Stimulated activated CD4-positive, alpha-beta T cell treated with anti-CD3 and anti-CD28 coated beads, Interleukin-2, amount 100 ng/mL, for 24 hours (primary cell): ENCODE data around the gene SAAL1.
A peak's percentile ranks its signal among the peaks of the same experiment; 100 is the strongest.
"Not testable (repeated sequence)": the region's sequence is repeated elsewhere in the genome, so short reads cannot be mapped to it uniquely, and the experiment has no call there.

Experiments
- DNase-seq, 2 donors: peaks; one replicate each; pipeline ENCODE4 v3.0.0-alpha.2; 2020

Gene SAAL1, protein sequence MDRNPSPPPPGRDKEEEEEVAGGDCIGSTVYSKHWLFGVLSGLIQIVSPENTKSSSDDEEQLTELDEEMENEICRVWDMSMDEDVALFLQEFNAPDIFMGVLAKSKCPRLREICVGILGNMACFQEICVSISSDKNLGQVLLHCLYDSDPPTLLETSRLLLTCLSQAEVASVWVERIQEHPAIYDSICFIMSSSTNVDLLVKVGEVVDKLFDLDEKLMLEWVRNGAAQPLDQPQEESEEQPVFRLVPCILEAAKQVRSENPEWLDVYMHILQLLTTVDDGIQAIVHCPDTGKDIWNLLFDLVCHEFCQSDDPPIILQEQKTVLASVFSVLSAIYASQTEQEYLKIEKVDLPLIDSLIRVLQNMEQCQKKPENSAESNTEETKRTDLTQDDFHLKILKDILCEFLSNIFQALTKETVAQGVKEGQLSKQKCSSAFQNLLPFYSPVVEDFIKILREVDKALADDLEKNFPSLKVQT

DNA sequence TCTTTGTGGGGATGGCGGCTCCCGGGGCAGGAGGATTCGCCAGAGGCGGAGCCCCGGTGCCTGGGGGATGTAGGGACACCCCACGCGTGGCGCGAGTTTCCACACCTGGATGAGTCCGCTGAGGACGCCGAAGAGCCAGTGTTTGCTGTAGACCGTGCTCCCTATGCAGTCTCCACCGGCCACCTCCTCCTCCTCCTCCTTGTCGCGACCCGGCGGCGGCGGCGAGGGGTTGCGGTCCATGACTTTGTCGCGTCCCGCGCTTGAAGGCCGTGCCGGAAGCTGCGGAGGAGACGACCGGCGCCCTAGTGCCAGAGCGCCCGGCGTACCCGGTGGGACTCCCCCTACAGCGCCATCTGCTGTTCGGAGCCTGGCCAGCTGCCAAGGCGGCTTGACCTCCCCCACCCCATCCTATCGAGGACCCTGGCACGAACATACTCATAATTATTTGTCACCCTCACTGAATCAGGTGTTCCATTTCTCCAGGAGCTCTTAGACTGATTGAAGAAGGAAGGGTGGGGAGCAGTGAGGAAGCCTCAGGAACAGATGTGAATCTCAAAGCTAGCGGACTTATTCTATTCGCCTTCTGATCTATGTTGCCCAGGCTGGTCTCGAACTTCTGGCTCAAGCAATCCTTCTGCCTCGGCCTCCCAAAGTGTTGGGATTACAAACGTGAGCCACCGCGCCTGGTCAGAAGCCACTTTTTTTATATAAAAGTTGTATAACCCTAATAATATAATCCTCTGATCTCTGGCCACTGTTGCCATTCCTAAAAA is at the start of gene SAAL1:
SAAL1 (minus strand) TSS at position 281 of the 773 bp plus-strand sequence; CDS start at position 240, 41 bp downstream.
- DNase-seq: peak; percentile 94

DNA sequence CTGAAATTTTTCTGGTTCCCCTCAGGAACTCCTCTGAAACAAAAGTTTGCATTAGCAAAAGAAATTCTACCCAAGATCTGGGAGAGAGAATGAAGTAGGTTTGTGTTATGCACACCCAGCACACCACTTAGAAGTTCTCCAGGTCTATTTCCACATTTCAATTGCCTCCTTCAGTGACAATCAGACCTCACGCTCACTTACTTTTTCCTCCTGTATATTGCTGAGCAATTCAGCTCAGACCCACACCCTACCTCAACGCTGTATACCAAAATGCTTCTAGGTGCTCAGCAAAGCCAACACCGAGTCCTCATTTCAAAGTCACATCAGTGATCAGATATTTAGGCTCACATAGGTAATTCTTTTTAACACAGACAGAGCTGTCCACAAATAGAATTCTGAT is 45.7 kb upstream of the SAAL1 start:
- no peak for DNase-seq

DNA sequence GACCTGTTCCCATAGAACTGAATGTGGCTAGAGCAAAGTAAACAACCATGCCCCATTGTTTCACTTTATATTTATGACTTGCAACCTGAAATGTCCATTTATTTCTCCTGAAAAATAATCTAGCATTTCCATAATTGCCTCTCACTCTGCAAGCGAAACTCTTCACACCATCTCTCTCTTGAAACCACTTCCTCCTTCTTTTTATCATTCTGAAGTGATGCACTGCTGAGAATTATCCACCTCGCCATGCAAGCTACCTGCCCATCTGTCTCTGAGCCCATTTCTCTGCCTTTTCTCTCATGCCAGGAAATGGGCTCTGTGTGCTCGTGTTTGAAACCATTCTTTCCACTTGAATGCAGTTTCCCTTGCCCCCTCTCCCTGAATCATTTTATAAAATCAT is 40.0 kb upstream of the SAAL1 start:
- no peak for DNase-seq

DNA sequence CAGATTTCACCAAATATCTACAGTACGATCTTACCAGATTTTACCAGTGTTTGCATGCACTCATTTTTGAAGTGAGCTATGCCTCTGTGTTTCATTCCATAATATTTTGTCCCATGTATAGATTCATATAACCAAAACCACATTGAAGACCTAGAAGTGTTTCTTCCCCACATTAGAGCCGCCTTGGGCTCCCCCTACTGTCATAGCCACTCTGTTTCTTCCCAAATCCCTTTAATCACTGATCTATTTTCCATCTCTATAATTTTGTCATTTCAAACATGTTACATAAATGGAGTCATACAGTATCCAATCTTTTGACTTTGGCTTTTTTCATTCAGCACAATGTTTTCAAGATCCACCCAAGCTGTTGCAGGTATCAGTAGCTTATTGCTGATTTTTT is 39.1 kb upstream of the SAAL1 start:
- no peak for DNase-seq

DNA sequence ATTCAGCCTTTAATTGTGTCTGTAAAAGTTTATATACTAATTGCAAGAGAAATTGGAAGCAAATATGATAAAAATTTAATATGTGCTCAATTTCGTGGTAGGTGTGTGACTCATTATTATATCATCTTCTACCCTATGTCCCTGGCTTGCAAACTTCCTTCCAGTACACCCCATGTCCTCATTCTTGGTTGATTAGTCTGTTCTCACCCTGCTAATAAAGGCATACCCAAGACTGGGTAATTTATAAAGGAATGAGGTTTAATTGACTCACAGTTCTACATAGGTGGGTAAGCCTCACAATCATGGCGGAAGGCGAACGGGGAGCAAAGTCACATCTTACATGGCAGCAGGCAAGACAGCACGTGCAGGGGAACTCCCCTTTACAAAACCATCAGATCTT is 38.4 kb upstream of the SAAL1 start:
- DNase-seq: no peak

DNA sequence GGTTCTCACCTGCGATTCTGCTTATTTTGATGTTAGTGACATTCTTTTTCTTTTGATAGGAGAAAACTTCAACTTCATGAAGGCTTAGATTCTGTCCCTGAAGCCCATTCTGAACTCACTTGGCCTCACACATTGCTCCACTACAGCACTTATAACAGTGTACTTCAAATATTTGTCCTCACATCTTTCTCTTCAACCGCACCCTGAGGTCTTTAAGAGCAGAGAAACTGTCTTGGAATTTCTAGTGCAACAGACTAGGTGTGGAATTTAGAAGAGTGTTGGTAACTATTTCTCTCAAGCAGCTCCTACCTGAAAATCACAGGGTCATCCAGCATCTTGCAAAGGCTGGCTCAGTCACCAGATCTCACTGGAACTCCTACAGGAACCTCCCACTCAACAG is 34.3 kb upstream of the SAAL1 start:
- DNase-seq: no peak

DNA sequence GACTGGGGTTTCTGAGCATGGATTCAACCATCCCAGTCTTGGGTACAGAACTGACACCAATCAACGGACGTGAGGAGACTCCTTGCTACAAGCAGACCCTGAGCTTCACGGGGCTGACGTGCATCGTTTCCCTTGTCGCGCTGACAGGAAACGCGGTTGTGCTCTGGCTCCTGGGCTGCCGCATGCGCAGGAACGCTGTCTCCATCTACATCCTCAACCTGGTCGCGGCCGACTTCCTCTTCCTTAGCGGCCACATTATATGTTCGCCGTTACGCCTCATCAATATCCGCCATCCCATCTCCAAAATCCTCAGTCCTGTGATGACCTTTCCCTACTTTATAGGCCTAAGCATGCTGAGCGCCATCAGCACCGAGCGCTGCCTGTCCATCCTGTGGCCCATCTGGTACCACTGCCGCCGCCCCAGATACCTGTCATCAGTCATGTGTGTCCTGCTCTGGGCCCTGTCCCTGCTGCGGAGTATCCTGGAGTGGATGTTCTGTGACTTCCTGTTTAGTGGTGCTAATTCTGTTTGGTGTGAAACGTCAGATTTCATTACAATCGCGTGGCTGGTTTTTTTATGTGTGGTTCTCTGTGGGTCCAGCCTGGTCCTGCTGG is 31.4 kb upstream of the SAAL1 start:
- no peak for DNase-seq

DNA sequence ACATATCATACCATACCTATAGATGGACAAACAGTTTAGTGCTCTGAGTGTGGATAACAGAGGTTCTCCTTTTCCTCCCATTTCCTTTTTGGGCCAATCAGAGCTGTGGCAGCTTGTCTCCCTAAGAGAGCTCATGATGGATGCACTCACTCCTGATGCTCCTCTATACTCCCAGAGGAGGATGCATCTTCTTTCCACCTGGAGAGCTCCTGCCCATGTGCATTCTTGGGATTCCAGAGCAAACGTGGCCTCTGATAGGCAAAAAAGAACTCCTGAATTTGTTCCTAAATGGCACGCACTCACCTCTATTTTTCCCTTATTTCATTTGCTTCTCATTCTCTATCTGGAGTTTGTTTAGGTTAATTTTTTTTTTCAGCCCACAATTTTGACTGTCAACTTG is 29.4 kb upstream of the SAAL1 start:
- no peak for DNase-seq

DNA sequence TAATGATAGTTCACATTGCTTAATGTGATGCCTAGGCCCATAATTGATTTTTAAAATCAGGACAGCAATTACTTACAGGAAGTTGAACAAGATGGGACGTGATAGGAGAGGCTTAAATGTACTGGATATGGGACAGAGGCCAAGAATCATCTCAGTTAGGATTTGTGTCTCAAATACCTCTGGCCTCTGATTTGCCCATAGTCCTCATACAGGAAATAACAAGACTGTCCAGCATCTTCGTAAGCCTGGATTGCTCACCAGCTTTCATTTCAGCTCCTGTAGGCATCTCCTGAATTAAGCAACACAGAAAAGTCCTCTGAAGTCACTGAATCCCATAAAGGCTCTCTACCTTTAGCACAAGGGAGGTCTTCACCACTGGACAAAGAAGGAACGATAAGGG is 26.5 kb upstream of the SAAL1 start, which contains the start of gene MRGPRX3:
MRGPRX3 (plus strand) TSS at position 231 of the 400 bp plus-strand sequence. CDS start 4,632 bp downstream, outside the sequence.
- no peak for DNase-seq

DNA sequence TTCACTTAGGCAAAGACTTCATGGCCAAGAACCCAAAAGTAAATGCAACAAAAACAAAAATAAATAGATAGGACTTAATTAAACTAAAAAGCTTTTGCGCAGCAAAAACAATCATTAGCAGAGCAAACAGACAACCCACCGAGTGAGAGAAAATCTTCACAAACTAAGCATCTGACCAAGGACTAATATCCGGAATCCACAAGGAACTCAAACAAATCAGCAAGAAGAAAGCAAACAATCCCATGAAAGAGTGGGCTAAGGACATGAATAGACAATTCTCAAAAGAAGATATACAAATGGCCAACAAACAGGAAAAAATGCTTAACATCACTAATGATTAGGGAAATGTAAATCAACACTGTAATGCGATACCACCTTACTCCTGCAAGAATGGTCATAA is 25.2 kb upstream of the SAAL1 start:
- DNase-seq: not testable (repeated sequence)

DNA sequence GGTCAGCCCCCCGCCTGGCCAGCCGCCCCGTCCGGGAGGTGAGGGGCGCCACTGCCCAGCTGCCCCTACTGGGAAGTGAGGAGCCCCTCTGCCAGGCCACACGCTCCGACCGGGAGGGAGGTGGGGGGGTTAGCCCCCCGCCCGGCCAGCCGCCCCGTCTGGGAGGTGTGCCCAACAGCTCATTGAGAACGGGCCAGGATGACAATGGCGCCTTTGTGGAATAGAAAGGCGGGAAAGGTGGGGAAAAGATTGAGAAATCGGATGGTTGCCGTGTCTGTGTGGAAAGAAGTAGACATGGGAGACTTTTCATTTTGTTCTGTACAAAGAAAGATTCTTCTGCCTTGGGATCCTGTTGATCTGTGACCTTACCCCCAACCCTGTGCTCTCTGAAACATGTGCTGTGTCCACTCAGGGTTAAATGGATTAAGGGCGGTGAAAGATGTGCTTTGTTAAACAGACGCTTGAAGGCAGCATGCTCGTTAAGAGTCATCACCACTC is 15.5 kb upstream of the SAAL1 start:
- not testable (repeated sequence) for DNase-seq

DNA sequence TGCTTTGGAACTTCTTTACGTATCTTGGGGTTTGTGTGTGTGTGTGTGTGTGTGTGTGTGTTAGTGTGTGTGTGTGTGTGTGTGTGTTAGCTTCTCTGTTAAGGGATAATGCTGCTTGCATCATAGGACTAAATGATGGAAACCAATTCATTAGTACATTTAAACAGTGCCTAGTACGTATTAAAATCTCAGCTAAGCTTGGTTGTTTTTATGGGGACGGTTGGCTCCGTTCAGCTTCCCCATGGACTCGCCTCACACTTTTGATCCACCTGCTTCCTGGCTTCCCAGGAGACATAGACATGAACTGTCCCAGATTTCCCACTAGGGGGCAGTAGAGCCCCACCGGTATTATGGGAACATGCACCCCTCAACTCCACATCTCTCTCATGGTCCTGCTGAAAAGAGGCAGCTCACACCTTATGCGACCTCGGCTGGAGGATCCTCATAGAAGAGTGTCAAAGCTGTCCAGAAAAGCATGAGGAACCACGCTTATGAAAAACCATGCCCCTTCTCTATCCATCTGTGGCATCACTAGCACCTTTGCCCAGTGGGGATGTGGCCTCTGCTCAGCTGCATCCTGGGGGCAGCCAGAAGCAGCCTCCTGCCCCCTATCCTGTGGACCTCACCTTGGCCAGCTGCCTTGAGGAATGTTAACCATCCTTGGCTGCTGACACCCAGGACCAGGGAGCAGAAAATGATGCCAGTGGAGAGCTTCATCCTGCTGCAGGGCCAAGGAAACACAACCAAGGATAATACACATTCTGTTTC is 9.7 kb upstream of the SAAL1 start:
- DNase-seq: peak; percentile 62 to 72

DNA sequence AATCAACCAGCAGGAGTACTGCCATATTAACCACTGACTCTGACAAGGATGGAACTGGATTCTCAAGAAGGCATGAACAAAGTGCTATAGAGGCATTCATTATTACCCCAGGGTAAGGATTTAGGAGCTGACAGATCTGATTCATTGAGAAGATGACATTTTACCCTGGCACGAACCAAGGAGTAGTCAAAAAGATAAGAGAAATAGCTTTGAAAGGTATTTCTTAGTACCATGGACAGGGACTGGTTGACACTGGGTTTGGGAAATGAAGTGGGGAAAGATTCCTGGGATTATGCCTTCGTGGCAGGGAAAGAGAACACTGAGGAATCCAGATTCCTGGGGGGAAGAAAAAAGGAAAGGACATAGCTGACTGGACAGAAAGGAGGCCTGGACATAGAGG is 5.1 kb upstream of the SAAL1 start:
- DNase-seq: no peak

DNA sequence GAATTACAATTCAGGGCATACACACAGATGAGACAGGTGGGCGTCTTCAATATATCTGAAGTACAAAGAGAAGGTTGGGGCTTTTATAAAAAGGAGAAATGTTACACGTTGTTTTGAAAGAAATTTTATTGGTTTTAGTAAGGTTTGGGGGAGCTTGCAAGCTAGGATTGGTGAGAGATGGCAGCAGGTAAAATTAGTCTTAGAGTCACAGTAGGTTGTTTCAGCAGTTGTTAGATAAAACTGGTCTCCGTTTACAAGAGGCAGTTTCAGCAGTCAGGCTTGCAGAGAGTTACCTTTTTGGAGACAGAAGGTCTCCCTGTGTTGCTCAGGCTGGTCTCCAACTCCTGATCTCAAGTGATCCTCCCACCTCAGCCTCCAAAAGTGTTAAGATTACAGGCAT is 2.4 kb upstream of the SAAL1 start:
- no peak for DNase-seq

DNA sequence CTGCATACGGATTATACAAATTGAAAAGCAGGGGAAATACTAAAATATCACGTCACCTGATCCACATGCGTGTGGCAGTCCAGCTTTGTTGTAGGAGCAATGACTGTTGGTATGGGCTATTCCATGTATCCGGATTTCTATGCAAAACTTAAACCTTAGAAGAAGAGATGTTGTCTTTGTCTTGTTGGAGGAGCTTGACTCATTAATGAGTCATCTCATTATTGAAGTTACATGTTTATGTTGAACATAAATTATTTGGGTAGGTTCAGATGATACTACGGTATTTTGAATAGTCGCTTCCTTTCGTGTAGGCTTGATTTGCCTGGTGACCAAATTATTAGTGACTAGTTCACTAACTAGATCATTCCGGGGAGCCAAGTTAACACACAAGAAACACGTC is 806 bp upstream of the SAAL1 start:
- DNase-seq: no peak

DNA sequence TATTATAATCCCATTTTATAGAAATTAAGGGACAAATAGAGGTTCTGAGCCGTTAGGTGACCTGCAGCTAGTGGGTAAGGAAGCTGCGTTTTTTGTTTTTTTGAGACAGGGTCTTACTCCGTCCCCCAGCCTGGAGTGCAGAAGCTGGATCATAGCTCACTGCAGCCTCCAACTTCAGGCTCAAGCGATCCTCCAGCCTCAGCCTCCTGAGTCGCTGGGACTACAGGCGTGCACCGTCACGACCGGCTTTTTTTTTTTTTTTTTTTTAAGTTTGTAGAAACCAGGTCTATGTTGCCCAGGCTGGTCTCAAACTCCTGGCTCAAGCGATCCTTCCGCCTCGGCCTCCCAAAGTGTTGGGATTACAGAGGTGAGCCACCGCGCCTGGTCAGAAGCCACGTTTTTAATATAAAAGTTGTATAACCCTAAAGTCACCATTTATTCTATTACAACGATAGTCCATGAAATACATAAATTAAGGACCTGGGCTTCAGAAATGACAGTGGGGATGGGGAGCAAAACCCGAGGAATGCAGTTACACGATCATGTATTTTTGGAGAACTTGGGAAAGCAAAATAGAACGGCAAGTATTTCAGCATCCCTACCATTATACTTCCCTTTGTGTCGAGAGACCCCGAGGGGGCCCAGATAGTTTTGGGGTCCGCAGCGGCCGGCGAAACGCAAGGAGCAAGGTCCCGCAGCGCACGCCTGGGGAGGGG is 638 bp downstream of the SAAL1 start:
- DNase-seq: peak in 1 of 2 donors; percentile 7

DNA sequence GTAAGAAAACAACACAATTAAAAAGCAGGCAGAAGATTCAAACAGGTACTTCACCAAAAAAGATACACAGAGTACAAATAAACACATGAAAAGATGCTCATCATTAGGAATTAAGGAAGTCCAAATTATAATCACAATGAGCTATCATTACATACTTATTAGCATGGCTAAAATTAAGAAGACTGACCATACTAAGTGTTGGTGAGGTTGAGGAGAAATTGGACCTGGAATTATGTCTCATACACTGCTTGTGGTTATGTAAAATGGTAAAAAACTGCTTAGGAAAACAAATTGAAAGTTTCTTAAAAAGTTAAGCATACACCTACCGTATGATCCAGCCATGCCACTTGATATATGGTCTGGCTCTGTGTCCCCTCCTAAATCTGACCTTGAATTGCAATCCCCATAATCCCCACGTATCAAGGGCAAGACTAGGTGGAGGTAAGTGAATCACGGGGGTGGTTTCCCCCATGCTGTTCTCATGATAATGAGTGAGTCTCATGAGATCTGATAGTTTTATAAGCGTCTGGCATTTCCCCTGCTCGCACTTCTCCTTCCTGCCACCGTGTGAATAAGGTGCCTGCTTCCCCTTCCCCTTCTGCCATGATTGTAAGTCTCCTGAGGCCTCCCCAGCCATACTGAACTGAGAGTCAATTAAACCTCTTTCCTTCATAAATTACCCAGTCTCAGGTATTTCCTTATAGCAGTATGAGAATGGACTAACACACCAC is 4.8 kb downstream of the SAAL1 start:
- peak in 1 of 2 donors; percentile 4 for DNase-seq

DNA sequence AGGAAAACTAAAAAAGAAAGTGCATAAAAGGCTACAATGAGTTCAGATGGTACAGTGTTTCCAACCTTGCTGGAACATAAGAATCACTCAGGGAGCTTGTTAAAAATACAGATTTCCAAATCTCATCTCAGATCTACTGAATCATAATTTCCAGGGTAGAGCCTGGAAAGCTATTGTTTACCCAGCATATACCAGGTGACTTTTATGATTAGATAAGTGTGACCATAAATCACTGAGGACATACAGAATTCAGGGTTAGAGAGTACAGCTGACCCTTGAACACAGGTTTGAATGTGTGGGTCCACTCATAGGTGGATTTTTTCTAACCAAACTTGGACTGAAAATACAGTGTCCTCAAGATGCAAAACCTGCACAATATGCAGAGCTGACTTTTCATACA is 11.9 kb downstream of the SAAL1 start:
- DNase-seq: no peak

DNA sequence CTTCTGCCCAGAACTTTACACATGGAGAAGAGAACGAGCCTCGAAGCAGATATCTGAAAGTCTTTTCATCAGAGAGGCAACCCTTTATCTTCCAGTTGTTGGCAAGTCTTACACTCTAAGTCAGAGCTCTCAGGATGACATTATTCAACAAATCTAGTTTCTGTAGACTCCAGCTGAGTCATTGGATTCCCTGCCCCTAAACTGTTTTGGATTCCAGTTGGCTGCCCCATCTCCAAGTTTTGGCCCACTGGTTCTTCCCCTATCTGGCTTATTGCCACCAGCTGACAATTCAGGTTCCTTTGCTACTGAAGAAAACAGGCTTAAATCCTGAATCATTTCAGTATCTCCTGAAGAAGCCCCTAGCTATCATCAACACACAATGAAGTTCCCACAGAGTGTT is 14.2 kb downstream of the SAAL1 start:
- no peak for DNase-seq

DNA sequence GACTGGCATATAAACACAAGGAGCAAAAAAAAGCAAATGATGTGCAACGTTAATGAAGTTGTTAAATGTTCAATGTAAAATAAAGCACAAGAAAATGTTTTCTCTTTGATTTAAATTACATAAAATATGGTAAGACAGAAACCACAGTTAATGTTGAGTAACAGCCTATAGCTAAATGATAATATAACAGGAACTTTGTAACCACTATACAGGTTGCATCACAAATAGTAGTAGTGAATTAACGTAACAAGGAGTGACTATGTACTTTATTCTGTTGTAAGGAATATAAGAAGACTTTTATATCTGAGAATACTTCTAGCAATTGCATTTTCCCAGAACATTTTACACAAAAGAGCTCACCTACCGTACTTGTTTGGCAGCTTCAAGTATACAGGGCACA is 16.9 kb downstream of the SAAL1 start:
- no peak for DNase-seq

DNA sequence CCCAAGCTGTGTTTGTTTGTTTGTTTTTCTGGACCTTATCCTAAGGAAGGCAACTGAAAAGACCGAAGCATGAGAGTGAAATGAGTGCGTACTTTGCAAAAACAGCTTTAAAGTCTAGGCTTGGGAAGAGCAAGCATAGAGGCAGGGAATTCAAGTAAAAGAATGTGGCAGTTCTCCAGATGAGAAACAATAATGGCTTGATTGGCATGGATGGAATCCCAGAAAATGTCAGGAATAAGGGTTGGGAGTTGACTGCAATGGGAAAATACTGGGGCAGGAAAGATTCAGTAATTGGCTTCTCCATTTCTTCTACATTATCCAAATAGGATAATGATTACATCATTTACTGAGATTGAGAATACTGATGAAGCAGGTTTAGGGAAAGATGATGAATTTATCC is 17.5 kb downstream of the SAAL1 start:
- no peak for DNase-seq
